Measurements from ENCODE around the gene GIGYF2.

GRCh38 chr2:232815569-232815968 is 118.4 kb downstream of the GIGYF2 start:
- TF ChIP-seq JUN (IDR thresholded peaks at IDR 0.05) (no peak), CTCF (IDR thresholded peaks at IDR 0.05) (no peak), EP300 (IDR thresholded peaks at IDR 0.05) (no peak), REST (IDR thresholded peaks at IDR 0.05) (no peak), POLR2A (IDR thresholded peaks at IDR 0.05; ENCODE audit: low read length) (no peak), PHF8 (IDR thresholded peaks at IDR 0.05; ENCODE audit: borderline replicate concordance, low read depth) (no peak), RFX5 (IDR thresholded peaks at IDR 0.05) (no peak), CEBPB (IDR thresholded peaks at IDR 0.05) (no peak), HDAC2 (IDR thresholded peaks at IDR 0.05) (no peak), NR3C1 (IDR thresholded peaks at IDR 0.05) (no peak), JUNB (IDR thresholded peaks at IDR 0.05) (no peak), PBX3 (IDR thresholded peaks at IDR 0.05) (no peak), GATA3 (IDR thresholded peaks at IDR 0.05; ENCODE audit: borderline replicate concordance) (no peak)

Data from A549 (cell line).